Measurements from ENCODE around the gene SRP14. TPM values are rescaled to one million over a fixed set of nuclear protein-coding genes. Genes with fewer than 3 reads are reported as not detected.

Gene SRP14
- total RNA-seq, 1 experiment from 2014 or later = 421 TPM

Other genes with a start within 250 kb of the SRP14 start
- gene GPR176, start 118.9 kb downstream of the SRP14 start, total RNA-seq (2014; rRNA removed; shearing (Covaris generic)) = 60.0 and 65.6 TPM in 2 replicates
- 67.9 and 91.4 TPM in 2 replicates for gene EIF2AK4, start 105.1 kb downstream of the SRP14 start, total RNA-seq (2014; rRNA removed; shearing (Covaris generic))
- 0.83 and 1.8 TPM in 2 replicates for gene BMF, start 69.7 kb upstream of the SRP14 start, total RNA-seq (2014; rRNA removed; shearing (Covaris generic))
- gene BUB1B, start 121.9 kb upstream of the SRP14 start, total RNA-seq (2014; rRNA removed; shearing (Covaris generic)) = 73.0 and 82.1 TPM in 2 replicates
- gene PAK6, start 199.9 kb upstream of the SRP14 start, total RNA-seq (2014; rRNA removed; shearing (Covaris generic)) = 0.17 and 0.43 TPM in 2 replicates
- gene ANKRD63, start 243.9 kb upstream of the SRP14 start, total RNA-seq (2014; rRNA removed; shearing (Covaris generic)) = not detected in 2 replicates